Lower leg skin (tissue), 3 donors: ENCODE data around the gene UGT1A8.

Experiments used
- POLR2A ChIP-seq, 2 donors: fragments of 450-650 bp; IDR thresholded peaks; one replicate each; pipeline ENCODE4 v1.6.1; 2016 to 2017; ENCODE audit warnings: antibody characterized with exemption in 2 of 2, mild to moderate bottlenecking in 1 of 2, moderate library complexity in 1 of 2
- TF ChIP-seq, protein P1 (sequence below), 3 donors: fragments of 450-650 bp; IDR thresholded peaks; one replicate each; pipeline ENCODE4 v1.5.1; 2016; ENCODE audit warnings: antibody characterized with exemption in 3 of 3, mild to moderate bottlenecking in 3 of 3, moderate library complexity in 2 of 3

DNA sequence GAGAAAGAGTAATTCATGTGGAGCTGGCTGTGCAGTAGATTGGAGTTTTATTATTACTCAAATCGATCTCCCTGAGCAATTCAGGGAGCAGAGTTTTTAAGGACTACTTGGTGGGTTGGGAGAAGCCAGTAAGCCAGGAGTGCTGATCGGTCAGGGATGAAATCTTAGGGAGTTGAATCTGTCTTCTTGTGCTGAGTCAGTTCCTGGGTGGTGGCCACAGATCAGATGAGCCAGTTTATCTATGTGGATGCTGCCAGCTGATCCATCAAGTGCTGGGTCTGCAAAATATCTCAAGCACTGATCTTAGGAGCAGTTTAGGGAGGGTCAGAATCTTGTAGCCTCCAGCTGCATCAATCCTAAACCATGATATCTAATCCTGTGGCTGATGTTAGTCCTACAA lies 17.0 kb upstream of the UGT1A8 start:
- TF ChIP-seq POLR2A (IDR thresholded peaks at IDR 0.05) = no peak
- TF ChIP-seq, protein P1, sequence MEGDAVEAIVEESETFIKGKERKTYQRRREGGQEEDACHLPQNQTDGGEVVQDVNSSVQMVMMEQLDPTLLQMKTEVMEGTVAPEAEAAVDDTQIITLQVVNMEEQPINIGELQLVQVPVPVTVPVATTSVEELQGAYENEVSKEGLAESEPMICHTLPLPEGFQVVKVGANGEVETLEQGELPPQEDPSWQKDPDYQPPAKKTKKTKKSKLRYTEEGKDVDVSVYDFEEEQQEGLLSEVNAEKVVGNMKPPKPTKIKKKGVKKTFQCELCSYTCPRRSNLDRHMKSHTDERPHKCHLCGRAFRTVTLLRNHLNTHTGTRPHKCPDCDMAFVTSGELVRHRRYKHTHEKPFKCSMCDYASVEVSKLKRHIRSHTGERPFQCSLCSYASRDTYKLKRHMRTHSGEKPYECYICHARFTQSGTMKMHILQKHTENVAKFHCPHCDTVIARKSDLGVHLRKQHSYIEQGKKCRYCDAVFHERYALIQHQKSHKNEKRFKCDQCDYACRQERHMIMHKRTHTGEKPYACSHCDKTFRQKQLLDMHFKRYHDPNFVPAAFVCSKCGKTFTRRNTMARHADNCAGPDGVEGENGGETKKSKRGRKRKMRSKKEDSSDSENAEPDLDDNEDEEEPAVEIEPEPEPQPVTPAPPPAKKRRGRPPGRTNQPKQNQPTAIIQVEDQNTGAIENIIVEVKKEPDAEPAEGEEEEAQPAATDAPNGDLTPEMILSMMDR (IDR thresholded peaks at IDR 0.05) = no peak
